Superior temporal gyrus (tissue), 1 donor: ENCODE measurements around the gene LDB2.
"Not testable (repeated sequence)": the region's sequence is repeated elsewhere in the genome, so short reads cannot be mapped to it uniquely, and the experiment has no call there.

Experiments used
- DNase-seq: peaks from one replicate; pipeline ENCODE4 v3.0.0-alpha.2; 2016; ENCODE audit errors: extremely low spot score

LDB2 gene

GRCh38 chr4:16544869-16545268 is 353.6 kb downstream of the LDB2 start:
- DNase-seq: no peak

GRCh38 chr4:16544251-16544721 is 354.2 kb downstream of the LDB2 start:
- DNase-seq: no peak

DNA sequence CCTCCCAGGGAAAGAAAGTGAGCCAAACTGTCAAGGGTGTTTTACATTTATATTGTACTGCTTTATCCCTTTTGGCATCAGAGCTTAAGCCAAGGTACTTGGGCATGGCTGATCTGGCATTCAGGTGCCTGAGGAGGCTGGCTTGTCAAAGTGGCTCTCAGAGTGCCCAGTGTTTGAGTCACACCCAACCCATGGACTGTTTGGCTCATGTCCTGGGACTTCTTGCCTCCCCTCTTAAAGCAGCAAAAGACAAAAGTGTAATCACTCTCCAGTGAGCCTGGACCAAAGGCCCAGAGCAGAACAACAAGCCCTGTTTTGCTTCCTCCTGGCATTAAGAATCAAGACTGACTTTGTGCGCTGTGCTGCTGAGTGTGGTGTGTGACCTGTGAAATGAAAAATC is 360.5 kb downstream of the LDB2 start:
- DNase-seq: no peak

GRCh38 chr4:16532240-16532970 is 366.0 kb downstream of the LDB2 start:
- no peak for DNase-seq

DNA sequence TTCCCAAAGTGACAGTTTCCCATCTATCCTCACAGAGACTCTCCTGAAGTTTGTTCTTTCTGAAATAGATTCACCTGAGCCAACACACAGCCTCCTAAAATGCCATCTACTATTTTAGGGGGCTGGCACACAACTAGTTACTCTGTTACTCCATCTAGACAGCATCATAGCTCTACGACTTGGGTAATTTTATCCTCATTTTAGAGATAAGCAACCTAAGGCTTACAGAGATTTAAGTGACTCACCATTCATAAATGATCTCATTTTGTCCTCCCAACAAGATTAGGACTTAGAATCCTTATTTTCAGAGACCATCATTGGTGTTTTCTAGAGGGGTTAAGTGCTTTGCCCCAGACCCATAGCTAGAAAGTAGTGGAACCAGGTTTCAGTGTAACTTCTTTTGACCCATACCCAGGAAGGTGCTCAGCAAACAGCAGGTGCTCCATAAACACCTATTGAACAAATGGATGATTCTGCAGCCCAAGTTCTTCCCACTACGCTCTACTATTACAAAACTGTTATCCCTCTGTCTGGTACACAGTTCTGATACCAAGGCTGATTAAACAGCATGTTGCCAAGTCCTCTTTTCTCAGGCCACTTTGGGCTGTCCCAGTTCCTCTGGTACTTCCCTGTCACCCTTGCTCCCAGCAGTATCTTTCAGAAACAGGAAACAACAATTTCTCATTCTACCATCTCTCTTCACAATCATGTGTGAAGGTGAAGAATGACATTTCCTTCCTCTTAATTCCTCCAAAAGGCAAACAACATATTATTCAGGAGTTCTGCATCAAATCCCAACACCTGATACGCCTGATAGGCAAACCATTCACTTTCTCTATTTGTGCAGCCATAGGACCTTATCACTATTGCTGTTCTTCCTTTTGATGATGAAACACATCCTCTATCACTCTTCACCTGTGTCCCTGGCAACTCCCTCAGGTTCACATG is 367.5 kb downstream of the LDB2 start:
- DNase-seq: no peak

DNA sequence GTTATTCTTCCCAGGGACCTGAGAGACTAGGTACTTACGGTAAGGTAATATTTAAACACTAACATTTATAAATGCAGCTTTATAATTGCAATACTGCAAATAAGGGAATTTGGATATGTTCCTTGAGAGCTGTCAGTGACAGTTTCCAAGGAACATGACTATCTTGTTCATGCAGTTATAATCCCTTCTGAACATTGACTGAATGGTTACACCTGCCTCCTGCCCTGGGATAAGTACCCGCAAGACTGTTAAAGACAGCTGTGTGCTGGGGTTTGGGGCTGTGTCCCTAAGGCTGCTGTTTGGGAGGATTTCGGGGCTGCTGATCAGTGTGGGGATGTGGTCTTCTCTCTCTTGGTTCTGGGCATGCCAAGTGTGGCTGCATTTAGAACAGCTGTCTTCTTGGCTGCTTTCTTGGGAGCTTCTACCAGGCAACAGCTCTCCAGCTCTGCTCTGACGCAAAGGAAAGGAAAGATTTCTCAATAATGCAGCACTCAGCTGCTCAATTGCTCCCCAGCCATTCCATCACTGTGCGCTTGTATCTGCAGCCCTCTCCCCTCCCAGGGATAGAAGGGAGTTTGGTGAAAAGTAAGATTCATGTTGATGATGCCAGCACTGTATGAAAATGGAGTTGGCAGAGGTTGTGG is 373.4 kb downstream of the LDB2 start:
- no peak for DNase-seq

GRCh38 chr4:16524406-16524805 is 374.0 kb downstream of the LDB2 start:
- no peak for DNase-seq

GRCh38 chr4:16523526-16523925 is 374.9 kb downstream of the LDB2 start:
- not testable (repeated sequence) for DNase-seq

DNA sequence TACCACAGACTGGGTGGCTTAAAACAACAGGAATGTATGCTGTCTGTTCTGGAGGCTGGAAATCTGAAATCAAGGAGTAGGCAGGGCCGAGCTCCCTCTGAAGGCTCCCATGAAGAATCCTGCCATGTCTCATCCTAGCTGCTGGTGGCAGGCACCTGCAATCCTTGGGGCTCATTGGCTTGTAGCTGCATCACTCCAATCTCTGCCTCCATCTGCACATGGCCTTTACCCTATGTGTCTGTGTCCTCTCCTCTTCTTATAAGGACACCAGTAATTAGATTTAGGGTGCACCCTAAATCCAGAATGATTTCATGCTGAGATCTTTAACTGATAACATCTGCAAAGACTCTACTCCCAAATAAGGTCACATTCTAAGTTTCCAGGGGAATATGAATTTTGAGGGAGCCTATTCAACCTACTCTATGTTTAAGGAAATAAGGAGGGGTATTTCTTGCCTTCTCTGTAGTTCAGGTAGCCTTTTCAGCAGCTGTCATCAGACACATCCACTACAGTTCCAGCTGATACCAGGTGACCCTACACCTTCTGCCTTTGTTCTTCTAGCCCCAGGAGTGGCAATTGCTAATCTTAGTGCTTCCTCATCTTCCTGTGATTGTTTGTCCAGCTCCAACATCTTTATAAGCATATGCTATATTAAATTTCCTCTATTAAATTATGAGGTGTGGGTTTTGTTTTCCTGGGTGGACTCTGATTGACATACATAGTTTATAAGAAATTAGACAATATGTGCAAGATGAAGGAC is 377.1 kb downstream of the LDB2 start:
- no peak for DNase-seq

- DNase-seq: peak; percentile 94
Observed at GRCh38 chr4:16516796-16517439, 381.5 kb downstream of the LDB2 start.

GRCh38 chr4:16513876-16514275 is 384.6 kb downstream of the LDB2 start:
- DNase-seq: no peak

DNA sequence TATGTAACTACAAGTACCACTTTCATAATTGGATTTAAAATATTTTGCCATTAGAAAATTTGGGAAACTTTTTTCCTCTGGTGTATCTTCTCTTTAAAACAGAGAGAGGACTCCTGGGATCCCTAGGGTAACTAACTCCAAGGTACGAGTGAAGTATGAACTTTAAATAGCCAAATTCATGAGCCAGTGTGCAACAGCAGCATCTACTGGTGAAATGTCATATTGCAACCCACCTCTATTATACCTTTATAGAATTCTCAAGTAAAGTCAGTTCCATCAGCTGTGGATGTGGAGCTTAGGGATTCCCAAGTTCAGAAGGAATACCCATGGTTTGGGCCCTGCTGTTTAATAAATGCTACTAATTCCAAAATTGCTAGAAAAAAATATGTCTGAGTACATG is 389.5 kb downstream of the LDB2 start:
- no peak for DNase-seq

DNA sequence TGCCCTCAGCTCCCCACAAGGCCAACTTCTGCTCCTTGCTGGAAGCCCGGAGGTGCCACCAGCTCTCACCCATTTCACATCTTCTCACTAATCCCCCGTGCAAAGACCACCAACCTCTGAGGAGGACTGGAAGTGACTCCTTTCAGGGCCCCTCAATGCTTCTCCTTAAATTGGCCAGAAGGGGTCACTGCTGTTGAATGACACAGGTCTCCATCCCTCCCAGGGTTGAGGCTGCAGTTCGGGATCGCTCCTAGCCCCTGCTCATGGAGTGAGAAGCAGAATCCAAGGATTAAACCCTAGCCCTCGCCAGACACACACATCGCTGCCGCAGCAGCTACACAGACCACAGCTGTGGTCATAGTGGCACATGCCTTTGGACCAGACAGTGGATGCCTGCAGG is 392.7 kb downstream of the LDB2 start:
- no peak for DNase-seq

- no peak for DNase-seq
Observed at GRCh38 chr4:16505267-16505666, 393.2 kb downstream of the LDB2 start.

DNA sequence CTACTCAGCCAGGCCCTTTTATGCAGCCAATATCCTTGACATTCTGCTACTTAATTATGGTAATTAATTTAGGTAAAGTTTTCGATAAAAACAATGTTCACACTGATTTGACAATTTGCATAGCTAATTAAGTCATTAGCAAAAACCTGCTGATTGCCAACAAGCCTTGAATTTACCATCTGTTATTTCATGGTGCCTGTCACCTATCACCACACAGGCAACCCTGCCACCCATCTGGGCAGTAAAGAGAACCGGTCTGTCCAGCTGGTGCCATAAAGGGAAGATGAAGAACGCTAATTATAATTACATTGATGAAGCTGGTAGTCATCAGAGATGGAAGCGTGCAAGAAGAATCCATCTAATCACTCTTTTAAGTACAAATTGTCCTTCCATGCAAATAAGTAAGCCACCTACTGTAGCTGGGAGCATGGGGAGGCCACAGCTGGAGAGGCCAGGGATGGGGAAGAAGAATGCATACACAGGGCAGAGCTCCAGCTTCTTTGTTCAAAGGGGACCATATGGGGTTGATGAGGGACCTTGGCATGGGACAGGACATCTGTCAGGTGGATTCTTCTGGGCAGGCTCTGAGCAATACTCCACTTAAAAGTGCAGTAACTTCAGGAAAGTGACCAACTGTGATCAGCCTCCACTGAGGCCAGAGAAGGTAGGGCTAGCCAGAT is 394.9 kb downstream of the LDB2 start:
- DNase-seq: peak; percentile 12

DNA sequence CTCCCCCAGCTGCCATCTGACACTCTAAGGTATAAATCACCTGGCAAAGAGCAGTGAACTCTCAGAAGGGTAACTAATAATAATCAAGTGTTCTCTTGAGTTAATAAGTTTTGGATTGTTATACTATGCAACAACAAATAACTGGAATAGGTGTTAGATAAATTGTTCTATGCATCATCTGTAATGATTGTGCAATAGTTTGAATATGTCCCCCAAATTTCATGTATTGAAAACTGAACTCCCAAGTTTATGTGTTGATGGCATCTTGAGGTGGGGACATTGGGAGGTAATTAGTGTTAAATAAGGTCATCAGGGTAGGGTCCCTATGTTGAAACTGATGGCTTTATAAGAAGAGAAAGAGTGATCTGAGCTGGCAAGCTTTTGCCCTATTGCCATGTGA is 399.5 kb downstream of the LDB2 start:
- no peak for DNase-seq

- peak; percentile 59 for DNase-seq
Observed at GRCh38 chr4:16496501-16496900, 401.9 kb downstream of the LDB2 start.

- peak; percentile 10 for DNase-seq
Observed at GRCh38 chr4:16492872-16493271, 405.6 kb downstream of the LDB2 start.

DNA sequence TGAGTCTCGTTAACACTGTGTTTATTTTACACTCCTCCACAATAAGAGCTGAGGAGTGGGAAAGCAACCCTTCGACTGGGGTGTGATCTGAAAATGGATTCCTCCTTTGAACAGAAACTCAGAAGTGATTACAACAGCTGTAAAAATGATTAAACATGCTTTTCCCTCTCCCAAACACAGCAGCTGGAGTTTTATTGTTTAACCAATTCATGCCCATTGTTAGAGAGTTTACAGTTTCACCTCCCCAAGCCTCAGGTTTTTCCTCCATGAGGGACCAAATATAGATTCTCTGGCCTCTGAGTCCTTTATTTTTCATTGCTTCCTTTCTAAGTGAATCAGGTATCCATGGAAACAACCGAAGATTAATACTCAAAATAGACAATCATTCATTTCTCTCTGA is 409.2 kb downstream of the LDB2 start:
- DNase-seq: no peak

DNA sequence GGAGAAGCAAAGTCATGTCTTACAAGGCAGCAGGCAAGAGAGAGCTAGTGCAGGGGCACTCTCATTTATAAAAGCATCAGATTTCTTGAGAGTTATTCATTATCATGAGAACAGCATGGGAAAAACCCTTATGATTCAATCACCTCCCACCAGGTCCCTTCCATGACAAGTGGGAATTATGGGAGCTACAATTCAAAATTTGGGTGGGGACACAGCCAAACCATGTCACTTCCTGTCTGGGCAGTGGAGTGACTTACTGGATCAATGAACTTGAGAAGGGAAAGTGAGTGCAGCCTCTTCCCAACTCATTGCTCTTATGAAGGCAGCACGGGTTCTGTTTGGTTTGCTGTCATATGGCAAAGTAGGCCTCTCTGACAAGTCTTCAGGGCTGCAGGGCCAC is 410.4 kb downstream of the LDB2 start:
- no peak for DNase-seq

- DNase-seq: no peak
Observed at GRCh38 chr4:16484711-16485110, 413.7 kb downstream of the LDB2 start.
